CD14-positive monocyte (primary cell): ENCODE measurements around the gene TMEM225. TPM values are rescaled to one million over a fixed set of nuclear protein-coding genes. Genes with fewer than 3 reads are reported as not detected.

Source experiments
- DNase-seq, 3 donors: peaks; one replicate each; pipeline ENCODE4 v3.0.0-alpha.2; 2011 to 2022
- H2AFZ ChIP-seq: 2 replicates; pipeline ENCODE4 v1.6.0; 2012; ENCODE audit warnings: mild to moderate bottlenecking, low read depth, low read length, inconsistent platforms; ENCODE audit not compliant: insufficient read depth, poor library complexity, severe bottlenecking
- H3K27ac ChIP-seq, 2 donors: 1 replicate in 1 of 2; 2 replicates in 1 of 2; pipeline ENCODE4 v1.5.1; 2012 to 2013; ENCODE audit warnings: low read length in 2 of 2, control low read depth in 1 of 2, inconsistent platforms in 1 of 2, low read depth in 1 of 2, mild to moderate bottlenecking in 1 of 2
- H3K27me3 ChIP-seq, 2 donors: one replicate each; pipeline versions ENCODE4 v1.6.0 to v1.6.1; 2011 to 2013; ENCODE audit warnings: low read length in 2 of 2; ENCODE audit not compliant: control insufficient read depth in 2 of 2, insufficient read depth in 2 of 2
- H3K36me3 ChIP-seq, 2 donors: replicated peaks in 1 of 2; 1 replicate in 1 of 2; 2 replicates in 1 of 2; pipeline versions ENCODE4 v1.5.1 to v1.6.1; 2012 to 2013; ENCODE audit warnings: low read length in 2 of 2, control low read depth in 1 of 2, inconsistent platforms in 1 of 2, mild to moderate bottlenecking in 1 of 2; ENCODE audit not compliant: insufficient read depth in 2 of 2, control insufficient read depth in 1 of 2
- H3K4me1 ChIP-seq, 2 donors: 1 replicate in 1 of 2; 2 replicates in 1 of 2; pipeline versions ENCODE4 v1.5.1 to v1.6.1; 2012 to 2013; ENCODE audit warnings: low read length in 2 of 2, control low read depth in 1 of 2, inconsistent platforms in 1 of 2, mild to moderate bottlenecking in 1 of 2, moderate library complexity in 1 of 2; ENCODE audit not compliant: insufficient read depth in 2 of 2, control insufficient read depth in 1 of 2
- H3K4me2 ChIP-seq: replicated peaks from 2 replicates; pipeline ENCODE3; 2012; ENCODE audit warnings: low read length, moderate library complexity, mild to moderate bottlenecking; ENCODE audit not compliant: poor library complexity, severe bottlenecking; ENCODE audit errors: extremely low read depth
- H3K4me3 ChIP-seq, 3 experiments: fragments of 200-600 bp in 1 of 3; sonication (generic) in 1 of 3; replicated peaks in 1 of 3; 1 replicate in 2 of 3; 2 replicates in 1 of 3; pipeline ENCODE4 v1.5.1; 2011 to 2013; ENCODE audit warnings: low read length in 3 of 3, mild to moderate bottlenecking in 3 of 3, control low read depth in 2 of 3, low read depth in 2 of 3, inconsistent platforms in 1 of 3, moderate library complexity in 1 of 3
- H3K79me2 ChIP-seq: 2 replicates; pipeline ENCODE4 v1.6.0; 2012; ENCODE audit warnings: mild to moderate bottlenecking, control low read depth, inconsistent platforms, low read length, moderate library complexity; ENCODE audit not compliant: insufficient read depth
- H3K9ac ChIP-seq: 2 replicates; pipeline ENCODE4 v1.6.0; 2017; ENCODE audit warnings: low read length, mild to moderate bottlenecking; ENCODE audit not compliant: insufficient read depth, poor library complexity, severe bottlenecking
- H3K9me3 ChIP-seq, 2 donors: replicated peaks in 1 of 2; 1 replicate in 1 of 2; 2 replicates in 1 of 2; pipeline versions ENCODE4 v1.5.1 to v1.6.1; 2012 to 2013; ENCODE audit warnings: low read length in 2 of 2, control low read depth in 1 of 2; ENCODE audit not compliant: control insufficient read depth in 1 of 2, insufficient read depth in 1 of 2
- H4K20me1 ChIP-seq: 2 replicates; pipeline ENCODE4 v1.6.0; 2012; ENCODE audit warnings: mild to moderate bottlenecking, low read length, control low read depth, moderate library complexity; ENCODE audit not compliant: insufficient read depth
- H3K27ac Mint-ChIP-seq, 7 donors: one replicate each; pipeline ENCODE4 v1.8.0; 2020; ENCODE audit warnings: mild to moderate bottlenecking in 7 of 7, mixed read lengths in 7 of 7, moderate library complexity in 6 of 7, inconsistent platforms in 2 of 7
- H3K27me3 Mint-ChIP-seq, 3 donors: one replicate each; pipeline ENCODE4 v1.8.0; 2021 to 2022; ENCODE audit warnings: low read depth in 3 of 3, mild to moderate bottlenecking in 3 of 3, mixed read lengths in 3 of 3, moderate library complexity in 3 of 3, inconsistent platforms in 1 of 3
- H3K36me3 Mint-ChIP-seq, 2 donors: one replicate each; pipeline ENCODE4 v1.8.0; 2020; ENCODE audit warnings: mixed read lengths in 2 of 2, inconsistent platforms in 1 of 2, mild to moderate bottlenecking in 1 of 2
- H3K4me1 Mint-ChIP-seq: one replicate; pipeline ENCODE4 v1.8.0; 2020; ENCODE audit warnings: mild to moderate bottlenecking, mixed read lengths
- H3K4me3 Mint-ChIP-seq, 2 donors: one replicate each; pipeline ENCODE4 v1.8.0; 2020; ENCODE audit warnings: mild to moderate bottlenecking in 2 of 2, mixed read lengths in 2 of 2, moderate library complexity in 1 of 2
- H3K9me3 Mint-ChIP-seq, 7 donors: one replicate each; pipeline ENCODE4 v1.8.0; 2020 to 2022; ENCODE audit warnings: mixed read lengths in 7 of 7, mild to moderate bottlenecking in 6 of 7, moderate library complexity in 6 of 7, inconsistent platforms in 2 of 7
- CTCF ChIP-seq: fragments of 200-600 bp; IDR thresholded peaks from one replicate; pipeline ENCODE4 v1.8.0; 2022; ENCODE audit warnings: antibody characterized with exemption, mild to moderate bottlenecking
- WGBS: methylation state at CpG from one replicate; pipeline ENCODE4 v1.1.5; 2013; ENCODE audit warnings: missing lambda C conversion rate; ENCODE audit not compliant: insufficient coverage; 5-methylcytosine and 5-hydroxymethylcytosine counted together
- intact Hi-C, 2 donors: fragments of 100-400 bp; cut with micrococcal nuclease; formaldehyde crosslinking; loops; one replicate each; pipeline versions ENCODE4 v1.15.0 to v1.15.1; 2023
- polyA plus RNA-seq, 3 donors: library from polyadenylated mRNA; depleted of rRNA in 1 of 3; unstranded in 2 of 3; stranded (reverse) in 1 of 3; fragments of 300-500 nt in 2 of 3; fragments of >200 nt in 1 of 3; fragmentation: Illumina TruSeq in 2 of 3; gene quantifications; 1 replicate in 2 of 3; 2 replicates in 1 of 3; pipeline ENCODE4 v1.2.3, GENCODE V29; 2012 to 2021

Gene TMEM225
- polyA plus RNA-seq, 3 donors, result not detected

GRCh38 chr11:123853038-123853437 is 32.4 kb downstream of the TMEM225 start:
- Mint-ChIP-seq H3K9me3 (peaks cover 9 to 21% (median 15%) of the 10 kb centered on the region in 7 donors), H3K27me3 (peaks cover 0 to 1% (median 0%) of the 10 kb centered on the region in 3 donors), H3K4me3 (no peak overlapping the region), H3K4me1 (no peaks in the 10 kb centered on the region), H3K36me3 (no peaks in the 10 kb centered on the region), H3K27ac (no peak overlapping the region)
- Histone ChIP-seq H3K9me3 (peaks cover 14 to 27% of the 10 kb centered on the region in 2 donors), H3K36me3 (no peaks in the 10 kb centered on the region), H3K4me2 (no peak overlapping the region), H3K27me3 (no peaks in the 10 kb centered on the region), H3K4me3 (no peak overlapping the region), H3K9ac (no peak overlapping the region), H3K4me1 (no peaks in the 10 kb centered on the region), H4K20me1 (no peaks in the 10 kb centered on the region), H3K27ac (no peak overlapping the region), H3K79me2 (no peaks in the 10 kb centered on the region), H2AFZ (no peak overlapping the region)
- no CpG with 5 or more reads among the region's 2 CpGs for WGBS
- TF ChIP-seq CTCF, result no peak
- no peak for DNase-seq
- intact Hi-C loops, result no loop called here

- DNase-seq, result no peak
- no peak overlapping the region for H3K9ac ChIP-seq
- TF ChIP-seq CTCF, result no peak
Measured at GRCh38 chr11:123852321-123852720, 33.1 kb downstream of the TMEM225 start.

More at GRCh38 chr11:123852321-123852720, 33.1 kb downstream of the TMEM225 start:
- Histone ChIP-seq H3K27me3 (no peaks in the 10 kb centered on the region), H3K36me3 (no peaks in the 10 kb centered on the region), H3K4me3 (no peak overlapping the region), H3K9me3 (peaks cover 14 to 26% of the 10 kb centered on the region in 2 donors), H3K27ac (no peak overlapping the region), H3K4me2 (no peak overlapping the region), H3K4me1 (no peaks in the 10 kb centered on the region), H2AFZ (no peak overlapping the region), H3K79me2 (no peaks in the 10 kb centered on the region), H4K20me1 (no peaks in the 10 kb centered on the region)
- H3K4me1 Mint-ChIP-seq, result no peaks in the 10 kb centered on the region
- no peaks in the 10 kb centered on the region for H3K36me3 Mint-ChIP-seq
- no peak overlapping the region for H3K4me3 Mint-ChIP-seq
- H3K27me3 Mint-ChIP-seq, result peaks cover 0 to 1% (median 0%) of the 10 kb centered on the region in 3 donors
- no peak overlapping the region for H3K27ac Mint-ChIP-seq
- intact Hi-C loops, result no loop called here
- peaks cover 9 to 21% (median 15%) of the 10 kb centered on the region in 7 donors for H3K9me3 Mint-ChIP-seq
